ENCODE data around the gene GBP2. TPM values are rescaled to one million over a fixed set of nuclear protein-coding genes. Genes with fewer than 3 reads are reported as not detected.

Gene GBP2
- 47.7 and 60.5 TPM in 2 replicates for total RNA-seq

GRCh38 chr1:89125913-89126580, at the start of gene GBP2:
TSS of gene GBP2 (minus strand) at chr1:89126114. CDS start at chr1:89121966, 4,148 bp downstream.

DNA sequence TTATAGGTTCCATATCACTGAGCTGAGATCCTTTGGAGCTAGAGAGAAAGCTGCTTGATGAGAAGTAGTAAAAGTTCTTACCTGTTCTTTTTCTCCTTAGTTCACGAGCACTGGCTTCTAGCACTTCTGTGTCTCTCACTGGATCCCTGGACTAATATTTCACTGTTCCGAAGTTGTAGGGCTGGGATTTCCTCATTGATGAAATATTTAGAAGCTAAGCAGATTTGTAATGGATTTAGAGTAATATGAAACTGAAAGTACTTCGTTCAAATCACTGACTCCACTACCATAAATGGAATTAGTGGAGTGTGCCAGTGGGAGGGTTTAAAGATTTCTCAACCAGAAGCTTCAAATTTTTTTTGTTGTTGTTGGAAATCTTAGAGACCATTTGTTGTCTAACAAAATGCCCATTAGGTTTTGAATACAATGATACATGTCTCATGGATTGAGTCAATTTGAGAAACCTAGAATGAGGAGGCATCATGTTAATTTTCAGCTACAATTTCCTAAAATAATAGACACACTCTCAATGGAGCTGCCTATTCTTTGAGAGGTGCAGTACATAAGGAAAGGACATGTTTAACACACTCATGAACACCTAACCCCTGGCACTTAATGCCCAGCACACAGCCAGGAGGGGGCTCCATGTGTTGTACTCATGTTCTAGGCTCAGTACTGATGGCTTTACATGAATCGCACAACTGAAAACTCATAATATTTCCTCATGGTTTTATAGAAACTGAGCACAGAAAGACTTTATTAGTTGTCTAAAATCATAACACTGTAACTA, 60.6 kb downstream of the GBP2 start, which contains the start of gene GBP1:
GBP1 (minus strand) TSS at position 130 of the 790 bp plus-strand sequence. CDS start 1,974 bp downstream, outside the sequence.

Other genes starting within 250 kb of the GBP2 start
- gene GTF2B, start 234.5 kb downstream of the GBP2 start, total RNA-seq, result 30.6 and 43.3 TPM in 2 replicates
- 40.7 and 67.2 TPM in 2 replicates for gene KYAT3, start 133.5 kb downstream of the GBP2 start, total RNA-seq
- 9.3 and 15.1 TPM in 2 replicates for gene RBMXL1, start 133.5 kb downstream of the GBP2 start, total RNA-seq
- 28.8 and 48.0 TPM in 2 replicates for gene GBP3, start 103.2 kb downstream of the GBP2 start, total RNA-seq
- 25.5 and 38.5 TPM in 2 replicates for gene GBP1, start 60.9 kb downstream of the GBP2 start, total RNA-seq
- gene GBP7, start 49.9 kb upstream of the GBP2 start, total RNA-seq, result not detected in 2 replicates
- 0.15 and 0.33 TPM in 2 replicates for gene GBP4, start 72.8 kb upstream of the GBP2 start, total RNA-seq
- 0.17 and 0.87 TPM in 2 replicates for gene GBP5, start 146.7 kb upstream of the GBP2 start, total RNA-seq
- gene GBP6, start 237.9 kb upstream of the GBP2 start, total RNA-seq, result under 0.01 and 0.15 TPM in 2 replicates

Measured in smooth muscle cell of trachea (primary cell).